Medulla oblongata (tissue), 1 donor: ENCODE measurements around the gene CCDC170.

Experiments
- DNase-seq: peaks from one replicate; pipeline ENCODE4 v3.0.0-alpha.2; 2015; ENCODE audit errors: extremely low spot score

CCDC170 gene

DNA sequence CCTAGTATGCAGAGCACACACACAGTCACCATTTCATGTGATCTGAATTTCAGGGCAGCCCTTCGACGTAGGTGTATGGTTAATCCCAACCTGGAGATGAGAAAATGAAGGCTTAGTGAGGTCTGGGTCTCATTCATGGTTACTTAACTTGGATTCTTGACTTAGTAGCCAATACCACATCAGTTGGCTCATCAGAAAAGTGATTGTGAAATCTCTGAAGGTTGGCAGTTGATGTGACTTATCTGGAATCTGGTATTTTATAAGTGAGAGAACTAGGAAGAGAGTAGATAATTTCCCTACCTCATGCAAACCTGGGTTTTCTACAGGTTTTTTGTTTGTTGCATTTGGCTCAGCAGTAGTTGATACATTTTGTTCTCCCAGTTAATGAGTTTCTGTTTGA is 123.7 kb downstream of the CCDC170 start:
- DNase-seq = no peak

DNA sequence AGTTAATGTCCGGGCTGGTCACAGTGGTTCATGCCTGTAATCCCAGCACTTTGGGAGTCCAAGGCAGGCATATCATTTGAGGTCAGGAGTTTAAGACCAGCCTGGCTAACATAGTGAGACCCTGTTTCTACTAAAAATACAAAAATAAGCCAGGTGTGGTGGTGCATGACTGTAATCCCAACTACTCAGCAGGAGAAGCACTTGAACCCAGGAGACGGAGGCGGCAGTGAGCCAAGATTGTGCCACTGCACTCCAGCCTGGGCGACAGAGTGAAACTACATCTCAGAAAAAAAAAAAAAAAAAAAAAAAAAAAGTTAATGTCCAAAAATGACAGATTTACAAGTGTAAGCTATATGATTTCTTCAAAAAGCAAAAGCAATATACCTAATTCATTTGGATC is 124.9 kb downstream of the CCDC170 start:
- no peak for DNase-seq

DNA sequence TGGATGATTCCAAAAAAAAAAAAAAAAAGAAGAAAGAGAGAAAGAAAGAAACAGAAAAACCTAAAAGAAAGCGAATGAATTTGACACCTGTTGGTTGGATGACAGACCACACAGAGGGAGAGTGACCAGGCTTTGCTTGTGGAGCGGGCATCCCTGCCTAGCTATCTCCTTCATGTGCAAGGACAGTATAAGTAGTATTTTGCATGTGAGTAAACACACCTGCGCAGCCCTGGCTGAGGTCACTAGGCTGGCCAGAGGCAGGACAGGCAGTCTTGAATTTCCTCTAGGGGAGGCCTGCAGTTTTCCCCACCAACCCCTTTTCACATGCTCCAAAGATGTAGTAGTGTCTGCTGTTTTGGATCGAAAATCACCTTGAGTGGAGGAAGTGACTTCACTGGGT is 126.4 kb downstream of the CCDC170 start:
- no peak for DNase-seq

DNA sequence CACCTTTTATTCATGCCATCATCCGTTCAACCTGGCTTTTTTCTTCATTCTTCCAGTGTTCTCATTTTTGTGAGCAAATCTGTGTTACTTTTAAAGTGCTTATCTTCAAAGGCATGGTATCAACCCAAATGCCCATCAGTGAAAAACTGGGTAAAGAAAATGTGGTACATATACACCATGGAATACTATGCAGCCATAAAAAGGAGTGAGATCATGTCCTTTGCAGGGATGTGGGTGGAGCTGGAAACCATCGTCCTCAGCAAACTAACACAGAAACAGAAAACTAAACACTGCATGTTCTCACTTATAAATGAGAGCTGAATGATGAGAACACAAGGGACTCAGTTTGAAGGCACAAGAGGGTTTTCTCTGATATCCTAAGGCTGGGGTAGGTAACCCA is 130.3 kb downstream of the CCDC170 start:
- no peak for DNase-seq

DNA sequence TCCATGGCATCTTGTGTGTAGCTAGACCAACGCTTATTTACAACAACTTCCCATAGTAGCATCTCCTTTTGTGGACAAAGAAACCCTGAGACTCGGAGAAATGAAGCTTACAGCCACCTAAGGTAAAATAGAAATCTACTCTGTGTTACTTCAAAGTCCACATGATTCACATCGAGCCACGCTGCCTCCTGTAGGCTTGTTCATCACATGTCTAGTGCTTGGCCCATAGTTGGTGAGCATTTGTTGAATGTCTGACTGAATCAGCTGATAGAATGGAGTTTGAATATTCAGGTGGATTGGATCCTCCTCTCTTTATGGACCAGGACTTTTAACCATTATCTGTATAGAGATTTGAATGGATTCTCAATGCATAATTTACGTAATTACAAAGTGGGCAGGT is 130.7 kb downstream of the CCDC170 start:
- no peak for DNase-seq

DNA sequence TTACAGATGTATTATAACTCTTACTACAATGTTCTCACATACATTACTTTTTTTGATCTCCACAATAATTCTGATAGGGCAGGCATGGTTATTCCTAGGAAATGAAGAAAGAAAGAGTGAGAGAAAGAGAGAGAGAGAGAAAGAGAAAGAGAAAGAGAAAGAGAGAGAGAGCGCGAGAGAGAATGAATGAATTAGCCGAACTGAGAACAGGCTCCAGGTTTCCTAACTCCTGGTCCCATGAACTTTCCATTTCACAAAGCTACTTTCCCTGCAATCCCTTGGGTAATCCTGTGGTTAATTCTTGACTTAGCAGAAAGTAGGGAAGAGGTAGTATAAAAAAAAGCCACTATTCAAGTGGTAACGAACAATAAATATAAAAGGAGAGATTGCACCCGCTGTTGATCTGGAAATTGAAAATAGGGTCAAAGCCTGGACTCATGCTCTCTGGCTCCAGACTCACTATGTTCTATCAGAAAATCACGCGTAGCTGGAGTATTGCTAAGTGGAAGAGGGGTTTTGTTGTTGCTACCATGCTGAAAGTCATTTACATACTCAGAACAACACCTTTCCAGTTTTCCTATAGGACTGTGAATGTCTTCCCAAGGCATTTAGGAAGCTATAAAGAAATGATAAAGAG is 131.2 kb downstream of the CCDC170 start:
- no peak for DNase-seq

DNA sequence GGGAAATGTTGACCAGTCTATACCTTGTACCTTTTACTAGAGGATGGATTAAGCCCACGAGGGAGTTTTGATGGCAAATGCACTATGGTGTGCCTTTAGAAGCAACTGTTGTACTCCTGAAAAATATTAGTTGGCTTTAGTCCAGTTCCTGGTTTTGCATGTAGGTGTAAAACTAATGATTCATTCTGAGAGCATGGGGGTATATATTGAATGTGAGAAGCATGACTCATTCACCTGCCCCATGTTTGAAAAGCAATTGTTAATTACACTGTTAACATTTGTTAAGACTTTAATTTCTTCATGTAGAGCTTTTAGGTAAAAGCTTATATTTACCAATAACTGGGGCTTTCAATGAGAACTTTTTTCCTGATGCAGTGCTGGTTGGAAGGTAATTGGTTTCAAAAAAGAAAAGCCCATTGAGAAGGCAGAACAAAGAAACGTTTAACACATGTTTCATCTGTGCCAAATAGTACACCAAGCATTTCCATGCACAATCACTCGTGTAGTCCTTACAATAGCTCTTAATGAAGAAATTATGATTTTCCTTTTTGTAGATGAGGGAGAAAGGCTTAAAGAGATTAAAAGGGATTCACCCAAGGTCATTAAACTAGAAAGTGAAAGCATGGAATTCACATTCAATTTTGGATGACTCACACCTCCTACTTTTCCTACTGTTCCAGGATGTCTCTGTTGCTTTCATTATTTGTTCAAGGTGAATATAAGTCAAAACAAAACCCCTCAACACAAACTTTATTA is 134.1 kb downstream of the CCDC170 start:
- DNase-seq = no peak

DNA sequence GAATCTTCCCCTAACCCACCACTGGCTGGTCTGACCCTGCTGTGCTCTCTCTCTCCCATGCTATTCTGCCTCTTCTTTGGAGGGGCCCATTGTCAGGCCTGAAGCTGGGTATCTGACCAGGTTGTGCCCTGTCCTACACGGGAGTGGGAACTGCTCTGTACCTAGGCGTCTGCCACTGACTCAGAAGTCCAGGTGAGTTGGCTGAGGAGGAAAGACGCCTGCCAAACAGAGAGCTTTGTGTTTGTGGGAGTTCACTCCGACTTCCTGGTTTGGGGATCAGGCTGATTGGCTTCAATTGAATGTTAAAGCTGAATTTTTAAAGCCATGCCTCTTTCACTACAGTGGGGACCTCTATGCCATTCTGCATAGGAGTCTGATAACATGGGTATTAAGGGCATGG is 136.0 kb downstream of the CCDC170 start:
- no peak for DNase-seq

DNA sequence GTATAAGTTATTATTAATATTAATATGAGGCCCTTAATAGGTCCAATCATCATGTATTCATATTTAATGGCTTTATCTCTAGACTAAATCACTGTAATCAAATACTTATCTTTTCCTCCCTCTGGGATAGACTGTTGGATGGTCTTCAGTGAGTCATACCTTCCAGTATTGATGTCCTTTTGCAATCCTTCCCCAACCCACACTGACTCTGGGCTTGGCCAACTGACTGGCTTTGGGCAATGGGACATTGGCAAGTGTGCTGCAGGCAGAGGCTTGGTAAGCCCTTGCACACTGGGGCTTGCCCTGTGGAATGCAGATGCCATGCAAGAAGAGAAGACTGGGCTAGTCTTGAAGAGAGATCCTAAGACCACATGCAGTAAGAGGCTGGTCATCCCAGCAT is 136.6 kb downstream of the CCDC170 start:
- no peak for DNase-seq

DNA sequence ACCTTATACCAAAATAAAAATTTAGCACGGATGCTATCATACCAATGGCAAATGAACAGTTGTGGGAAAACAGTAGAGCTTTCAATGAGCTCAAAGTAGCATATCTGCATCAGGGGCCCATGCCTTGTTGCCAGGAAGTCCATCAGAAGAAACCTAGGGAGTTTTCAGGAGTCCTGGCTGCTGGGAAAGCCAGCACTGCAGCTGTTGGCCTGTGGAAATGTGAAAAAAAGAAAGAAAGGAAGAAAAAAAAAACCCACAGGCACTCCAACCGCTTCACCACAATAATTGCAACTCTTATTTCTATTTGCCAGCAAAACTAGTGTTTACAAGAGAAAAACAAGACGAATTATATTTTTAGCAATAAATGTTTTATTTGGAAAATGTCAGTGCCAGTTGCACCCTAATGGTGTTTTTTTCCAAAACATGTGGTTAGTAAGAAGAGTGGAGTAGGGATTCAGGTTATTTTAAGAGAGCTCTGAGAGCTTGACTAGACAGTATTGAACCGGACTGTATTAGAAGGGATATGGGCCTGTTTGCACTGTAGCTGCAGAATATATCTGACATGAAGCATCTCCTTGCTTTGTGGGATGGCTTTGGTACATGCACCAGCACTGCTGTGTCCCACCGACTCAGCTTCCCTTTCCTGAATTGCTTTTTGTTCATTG is 137.3 kb downstream of the CCDC170 start:
- no peak for DNase-seq

DNA sequence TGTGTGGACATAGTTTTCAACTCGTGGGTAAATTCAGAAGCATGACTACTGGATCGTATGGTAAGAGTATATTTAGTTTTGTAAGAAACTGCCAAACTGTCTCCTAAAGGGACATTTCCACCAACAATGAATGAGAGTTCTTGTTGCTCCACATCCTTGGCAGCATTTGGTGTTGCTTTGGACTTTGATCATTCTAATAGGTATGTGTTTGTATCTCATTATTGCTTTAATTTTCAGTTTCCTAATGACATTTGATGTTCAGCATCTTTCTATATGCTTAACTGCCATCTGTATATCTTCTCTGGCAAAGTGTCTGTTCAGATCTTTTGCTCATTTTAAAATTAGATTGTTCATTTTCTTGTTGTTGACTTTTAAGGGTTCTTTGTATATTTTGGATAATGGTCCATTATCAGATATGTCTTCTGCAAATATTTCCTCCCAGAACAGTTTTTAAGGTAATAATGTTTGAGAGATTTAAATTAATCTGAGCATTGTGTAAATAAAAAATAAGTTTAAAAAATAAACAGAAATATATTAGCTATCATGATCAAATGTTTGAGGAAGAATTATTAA is 138.7 kb downstream of the CCDC170 start:
- DNase-seq = no peak

DNA sequence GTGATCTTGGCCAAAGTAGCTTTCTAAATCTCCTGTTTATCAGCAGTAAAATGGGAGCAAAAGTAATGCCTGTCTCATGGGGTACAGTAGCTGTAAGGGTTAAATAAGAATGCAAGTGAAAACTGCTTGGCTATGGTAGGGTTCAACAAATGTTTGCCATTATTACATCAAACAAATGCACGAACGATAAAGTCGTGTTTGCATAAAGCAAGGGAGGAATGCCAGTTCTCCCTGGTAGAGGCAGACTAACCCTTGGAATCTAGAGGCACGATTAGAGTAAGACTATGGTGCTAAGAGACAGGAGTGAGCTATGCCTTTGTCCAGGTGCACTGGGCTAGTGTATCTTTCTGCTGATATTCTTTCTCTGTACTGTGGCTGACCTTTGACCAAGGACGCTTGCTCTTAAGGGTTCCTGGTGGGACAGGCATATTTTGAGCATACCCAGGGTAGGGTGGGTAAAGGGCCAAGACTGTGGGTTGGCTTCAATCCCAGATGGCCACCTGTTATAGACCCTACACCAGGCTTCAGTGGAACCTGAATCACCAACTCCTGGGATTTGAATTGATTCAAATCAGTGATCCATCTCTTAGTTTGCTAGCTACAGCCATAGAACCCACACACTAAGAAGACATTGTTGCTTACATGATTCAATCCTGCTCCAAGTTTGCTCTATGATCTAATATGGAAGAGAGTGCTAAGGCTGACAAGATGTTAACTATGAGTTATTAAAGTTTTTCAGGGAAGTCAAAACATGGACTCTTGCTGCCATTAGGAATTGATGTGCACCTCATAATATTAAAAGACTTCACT is 139.9 kb downstream of the CCDC170 start:
- DNase-seq = no peak

DNA sequence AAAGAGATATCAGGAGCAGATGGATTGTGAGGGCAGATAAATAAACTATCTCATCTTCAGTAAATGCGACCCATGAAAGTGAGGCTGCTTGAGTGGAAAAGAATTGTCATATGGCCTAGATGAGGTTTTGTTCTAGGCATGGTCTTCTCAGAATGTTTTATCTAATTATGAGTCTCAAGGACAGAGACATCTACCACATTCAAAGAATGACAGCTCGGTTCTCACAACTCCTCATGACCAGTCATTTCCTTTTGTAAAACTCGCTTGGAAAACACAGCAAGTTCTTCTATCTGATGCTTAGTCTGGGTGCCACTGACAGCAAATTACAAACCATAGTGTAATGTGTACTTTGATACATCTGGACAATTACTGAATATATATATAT is 140.5 kb downstream of the CCDC170 start:
- no peak for DNase-seq

DNA sequence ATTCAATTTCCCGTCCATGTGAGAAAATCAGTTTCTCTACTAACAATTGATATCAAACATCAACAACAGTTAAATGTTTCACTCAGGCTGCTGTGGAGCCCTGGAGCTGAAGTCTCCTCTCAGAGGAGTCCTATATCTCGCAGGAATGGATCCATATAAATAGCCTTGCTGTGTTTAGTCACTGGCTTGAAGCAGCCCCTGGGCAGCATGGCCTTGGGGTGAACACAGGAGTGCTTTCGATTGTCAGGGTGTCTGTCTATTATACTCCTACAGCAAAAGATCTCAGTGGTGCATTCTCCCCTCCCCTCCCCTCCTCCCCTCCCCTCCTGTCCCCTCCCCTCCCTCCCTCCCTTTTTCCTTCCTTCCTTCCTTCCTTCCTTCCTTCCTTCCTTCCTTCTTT is 141.9 kb downstream of the CCDC170 start:
- no peak for DNase-seq

DNA sequence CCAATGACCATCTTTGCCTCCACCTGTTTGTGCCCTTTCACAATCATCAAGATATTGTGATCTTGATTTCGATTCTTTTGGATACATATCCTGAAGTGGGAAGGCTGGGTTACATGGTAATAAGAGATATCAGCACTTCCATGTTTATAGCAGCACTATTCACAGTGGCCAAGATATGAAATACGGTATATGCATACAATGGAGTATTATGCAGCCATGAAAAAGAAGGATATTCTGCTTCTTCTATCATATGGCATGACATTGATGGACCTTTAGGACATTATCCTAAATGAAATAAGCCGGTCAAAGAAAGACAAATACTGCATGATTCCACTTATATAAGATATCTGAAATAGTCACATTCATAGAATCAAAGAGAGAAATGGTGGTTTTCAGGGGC is 144.0 kb downstream of the CCDC170 start:
- no peak for DNase-seq

DNA sequence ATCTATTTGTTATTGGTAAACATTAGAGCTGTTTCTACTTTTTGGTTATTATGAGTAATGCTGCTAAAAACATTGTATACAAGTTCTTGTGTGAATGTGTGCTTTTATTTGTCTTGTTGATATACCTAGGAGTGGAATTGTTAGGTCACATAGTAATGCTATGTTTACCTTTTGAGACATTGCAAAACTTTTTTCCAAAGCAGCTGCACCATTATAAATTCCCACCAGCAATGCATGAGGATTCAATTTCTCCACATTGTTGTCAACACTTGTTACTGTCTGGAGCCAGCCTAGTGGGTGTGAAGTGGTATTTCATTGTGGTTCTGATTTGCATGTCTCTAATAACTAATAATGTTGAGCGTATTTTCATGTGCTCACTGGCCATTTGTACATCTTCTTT is 145.9 kb downstream of the CCDC170 start:
- DNase-seq = no peak

DNA sequence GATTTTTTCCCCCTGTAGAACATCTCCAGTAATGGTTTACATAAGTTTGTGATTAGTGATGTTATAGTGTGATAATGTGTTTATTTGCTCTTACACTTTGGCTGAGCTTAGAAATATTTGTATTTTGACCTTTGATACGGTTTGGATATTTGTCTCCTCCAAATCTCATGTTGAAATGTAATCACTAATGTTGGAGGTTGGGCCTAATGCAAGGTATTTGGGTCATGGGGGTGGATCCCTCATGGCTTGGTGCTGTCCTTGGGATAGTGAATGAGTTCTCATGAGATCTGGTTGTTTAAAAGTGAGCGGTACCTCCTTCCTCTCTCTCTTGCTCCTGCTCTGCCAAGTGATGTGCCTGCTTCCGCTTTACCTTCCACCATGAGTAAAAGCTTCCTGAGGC is 147.2 kb downstream of the CCDC170 start:
- DNase-seq = no peak

DNA sequence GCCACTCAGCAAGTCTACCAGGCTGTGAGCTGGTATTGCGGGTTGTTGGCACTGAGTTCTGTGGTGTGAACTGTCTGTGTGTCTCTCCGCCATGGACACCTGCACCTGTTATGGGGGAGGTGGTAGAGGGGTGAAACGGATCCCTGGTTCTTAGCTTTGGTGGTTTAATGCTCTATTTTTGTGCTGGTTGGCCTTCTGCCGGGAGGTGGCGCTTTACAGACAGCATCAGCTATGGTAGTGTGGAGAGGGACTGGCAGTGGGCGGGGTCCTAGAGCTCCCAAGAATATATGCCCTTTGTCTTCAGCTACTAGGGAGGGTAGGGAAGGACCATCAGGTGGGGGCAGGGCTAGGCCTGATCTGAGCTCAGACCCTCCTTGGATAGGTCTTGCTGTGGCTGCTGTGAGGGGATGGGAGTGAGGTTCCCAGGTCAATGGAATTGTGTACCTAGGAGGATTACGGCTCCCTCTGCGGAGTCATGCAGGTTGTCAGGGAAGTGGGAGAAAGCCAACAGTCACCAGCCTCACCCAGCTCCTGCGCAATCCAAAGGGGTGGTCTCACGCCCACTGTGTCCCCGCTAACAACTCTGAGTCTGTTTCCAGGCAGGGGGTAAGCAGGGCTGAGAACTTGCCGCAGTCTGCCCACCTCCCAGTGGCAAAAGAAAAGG is 154.3 kb downstream of the CCDC170 start:
- DNase-seq = no peak

DNA sequence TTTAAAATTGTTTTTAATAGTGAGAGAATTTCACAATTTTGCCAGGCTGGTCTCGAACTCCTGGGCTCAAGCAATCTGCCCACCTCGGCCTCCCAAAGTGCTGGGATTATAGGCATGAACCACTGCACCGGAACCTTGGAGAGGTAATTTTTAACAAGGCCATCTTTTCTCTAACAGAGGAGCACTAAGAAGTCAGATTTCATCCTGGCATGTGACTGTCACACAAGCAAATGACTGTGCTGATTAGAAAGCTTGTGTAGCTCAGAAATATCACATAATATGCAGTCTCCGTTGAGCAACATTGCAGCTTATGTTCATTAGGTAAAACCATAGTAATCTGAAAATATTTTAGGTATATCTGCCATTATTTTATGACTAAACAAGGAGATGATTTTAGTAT is 156.0 kb downstream of the CCDC170 start:
- no peak for DNase-seq

DNA sequence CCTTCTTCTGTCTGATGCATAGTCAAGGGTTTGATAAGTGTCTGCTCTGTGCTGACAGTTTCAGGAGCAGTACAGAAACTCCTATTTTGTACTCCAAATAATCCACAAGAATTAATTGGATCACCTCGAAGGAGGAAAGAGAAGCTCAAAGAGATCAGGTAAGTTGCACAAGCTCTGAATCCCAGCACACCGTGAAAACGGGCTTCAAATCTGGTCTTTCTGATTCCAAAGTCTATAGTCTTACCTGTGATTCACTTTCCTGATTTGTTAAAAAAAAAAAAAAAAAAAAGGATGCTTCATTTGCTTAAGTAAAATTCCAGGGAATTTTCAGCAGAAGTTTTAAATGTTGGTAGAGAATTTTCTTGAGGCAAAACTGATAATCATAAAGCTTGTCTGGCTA is 157.8 kb downstream of the CCDC170 start:
- DNase-seq = no peak

DNA sequence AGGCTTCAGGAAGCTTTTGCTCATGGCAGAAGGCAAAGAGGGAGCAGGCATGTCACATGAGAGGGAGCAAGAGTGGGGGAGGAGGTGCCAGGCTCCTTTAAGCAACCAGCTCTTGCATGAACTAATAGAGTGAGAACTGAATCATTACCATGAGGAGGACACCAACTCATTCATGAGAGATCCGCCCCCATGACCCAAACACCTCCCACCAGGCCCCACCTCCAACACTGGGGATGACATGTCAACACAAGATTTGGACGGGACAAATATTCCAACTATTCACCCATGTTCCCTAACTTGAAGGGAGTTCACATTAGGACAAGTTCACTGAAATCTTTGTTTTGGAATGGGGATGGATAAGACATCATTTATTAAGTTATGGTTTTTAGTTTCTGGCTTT is 158.5 kb downstream of the CCDC170 start:
- DNase-seq = no peak

DNA sequence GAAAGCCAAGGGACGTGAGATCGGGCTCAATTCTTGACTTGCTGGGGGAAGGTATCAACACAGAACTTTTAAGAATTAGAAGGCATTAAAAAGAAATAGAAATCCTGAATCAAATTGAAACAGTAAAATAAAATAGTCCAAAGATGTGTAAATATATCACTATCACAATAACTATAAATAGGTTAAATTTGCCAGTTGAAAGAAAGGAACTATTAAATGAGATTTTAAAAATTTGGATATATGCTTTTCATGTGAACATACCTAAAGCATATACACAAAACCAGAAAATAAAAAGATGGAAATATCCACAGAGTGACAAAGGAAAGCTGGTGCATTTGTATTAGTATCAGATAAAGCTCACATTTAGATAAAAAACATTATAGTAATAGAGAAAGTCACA is 161.3 kb downstream of the CCDC170 start:
- DNase-seq = no peak
